ENCODE results near the gene CHRNB1.

CHRNB1 gene

DNA sequence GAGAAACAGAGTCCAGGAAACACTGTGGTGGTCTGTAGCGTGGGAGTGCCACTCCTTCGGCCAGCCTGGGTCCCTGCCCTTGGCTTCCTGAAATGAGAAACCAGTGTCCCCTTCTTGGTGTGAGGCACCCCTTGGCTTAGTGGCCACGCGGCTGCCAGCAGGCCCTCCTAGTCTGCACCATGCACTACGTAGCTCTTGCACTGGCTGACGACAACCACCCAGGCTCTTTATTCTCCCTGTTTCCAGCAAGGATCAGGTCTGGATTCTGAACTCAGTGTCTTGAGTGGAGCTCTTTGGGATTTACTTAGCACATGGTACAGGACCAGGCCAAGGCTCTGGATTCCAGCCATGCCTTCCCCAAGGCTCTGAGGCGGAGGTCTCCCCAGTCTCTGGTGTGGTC, 17.3 kb upstream of the CHRNB1 start:
- TF ChIP-seq ZNF19 (tag by site-specific recombination; IDR thresholded peaks at IDR 0.05; ENCODE audit: low read depth) (no peak), ELK4 (IDR thresholded peaks at IDR 0.05; ENCODE audit: borderline replicate concordance, low read depth, low read length) (no peak), ZNF274 (IDR thresholded peaks at IDR 0.05; ENCODE audit: low read length) (no peak), ZNF274 (tag by site-specific recombination; IDR thresholded peaks at IDR 0.05; ENCODE audit: borderline replicate concordance) (no peak), ZBTB1 (tag by site-specific recombination; IDR thresholded peaks at IDR 0.05) (no peak), ZNF311 (tag by site-specific recombination; IDR thresholded peaks at IDR 0.05; ENCODE audit: borderline replicate concordance) (no peak), OVOL3 (tag by site-specific recombination; IDR thresholded peaks at IDR 0.05) (no peak), ZNF449 (tag by site-specific recombination; IDR thresholded peaks at IDR 0.05) (no peak), ZNF792 (tag by site-specific recombination; IDR thresholded peaks at IDR 0.05) (no peak), ZNF701 (tag by site-specific recombination; IDR thresholded peaks at IDR 0.05) (no peak), ZNF664 (tag by site-specific recombination; IDR thresholded peaks at IDR 0.05) (no peak), ZNF10 (tag by site-specific recombination; IDR thresholded peaks at IDR 0.05) (no peak), ZNF146 (tag by site-specific recombination; IDR thresholded peaks at IDR 0.05) (no peak), ZNF324 (tag by site-specific recombination; IDR thresholded peaks at IDR 0.05) (no peak), ZBTB11 (tag by site-specific recombination; conservative IDR thresholded peaks at IDR 0.05; ENCODE audit: low read depth) (no peak), PBX3 (CRISPR knock-in tag; IDR thresholded peaks at IDR 0.05) (no peak)
- TF ChIP-seq, protein P1, sequence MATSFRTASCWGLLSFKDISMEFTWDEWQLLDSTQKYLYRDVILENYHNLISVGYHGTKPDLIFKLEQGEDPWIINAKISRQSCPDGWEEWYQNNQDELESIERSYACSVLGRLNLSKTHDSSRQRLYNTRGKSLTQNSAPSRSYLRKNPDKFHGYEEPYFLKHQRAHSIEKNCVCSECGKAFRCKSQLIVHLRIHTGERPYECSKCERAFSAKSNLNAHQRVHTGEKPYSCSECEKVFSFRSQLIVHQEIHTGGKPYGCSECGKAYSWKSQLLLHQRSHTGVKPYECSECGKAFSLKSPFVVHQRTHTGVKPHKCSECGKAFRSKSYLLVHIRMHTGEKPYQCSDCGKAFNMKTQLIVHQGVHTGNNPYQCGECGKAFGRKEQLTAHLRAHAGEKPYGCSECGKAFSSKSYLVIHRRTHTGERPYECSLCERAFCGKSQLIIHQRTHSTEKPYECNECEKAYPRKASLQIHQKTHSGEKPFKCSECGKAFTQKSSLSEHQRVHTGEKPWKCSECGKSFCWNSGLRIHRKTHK (tag by site-specific recombination; IDR thresholded peaks at IDR 0.05), result no peak
- TF ChIP-seq, protein P2, sequence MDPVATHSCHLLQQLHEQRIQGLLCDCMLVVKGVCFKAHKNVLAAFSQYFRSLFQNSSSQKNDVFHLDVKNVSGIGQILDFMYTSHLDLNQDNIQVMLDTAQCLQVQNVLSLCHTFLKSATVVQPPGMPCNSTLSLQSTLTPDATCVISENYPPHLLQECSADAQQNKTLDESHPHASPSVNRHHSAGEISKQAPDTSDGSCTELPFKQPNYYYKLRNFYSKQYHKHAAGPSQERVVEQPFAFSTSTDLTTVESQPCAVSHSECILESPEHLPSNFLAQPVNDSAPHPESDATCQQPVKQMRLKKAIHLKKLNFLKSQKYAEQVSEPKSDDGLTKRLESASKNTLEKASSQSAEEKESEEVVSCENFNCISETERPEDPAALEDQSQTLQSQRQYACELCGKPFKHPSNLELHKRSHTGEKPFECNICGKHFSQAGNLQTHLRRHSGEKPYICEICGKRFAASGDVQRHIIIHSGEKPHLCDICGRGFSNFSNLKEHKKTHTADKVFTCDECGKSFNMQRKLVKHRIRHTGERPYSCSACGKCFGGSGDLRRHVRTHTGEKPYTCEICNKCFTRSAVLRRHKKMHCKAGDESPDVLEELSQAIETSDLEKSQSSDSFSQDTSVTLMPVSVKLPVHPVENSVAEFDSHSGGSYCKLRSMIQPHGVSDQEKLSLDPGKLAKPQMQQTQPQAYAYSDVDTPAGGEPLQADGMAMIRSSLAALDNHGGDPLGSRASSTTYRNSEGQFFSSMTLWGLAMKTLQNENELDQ (tag by site-specific recombination; IDR thresholded peaks at IDR 0.05; ENCODE audit: low read depth), result no peak
- TF ChIP-seq, protein P3, sequence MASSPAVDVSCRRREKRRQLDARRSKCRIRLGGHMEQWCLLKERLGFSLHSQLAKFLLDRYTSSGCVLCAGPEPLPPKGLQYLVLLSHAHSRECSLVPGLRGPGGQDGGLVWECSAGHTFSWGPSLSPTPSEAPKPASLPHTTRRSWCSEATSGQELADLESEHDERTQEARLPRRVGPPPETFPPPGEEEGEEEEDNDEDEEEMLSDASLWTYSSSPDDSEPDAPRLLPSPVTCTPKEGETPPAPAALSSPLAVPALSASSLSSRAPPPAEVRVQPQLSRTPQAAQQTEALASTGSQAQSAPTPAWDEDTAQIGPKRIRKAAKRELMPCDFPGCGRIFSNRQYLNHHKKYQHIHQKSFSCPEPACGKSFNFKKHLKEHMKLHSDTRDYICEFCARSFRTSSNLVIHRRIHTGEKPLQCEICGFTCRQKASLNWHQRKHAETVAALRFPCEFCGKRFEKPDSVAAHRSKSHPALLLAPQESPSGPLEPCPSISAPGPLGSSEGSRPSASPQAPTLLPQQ (tag by site-specific recombination; IDR thresholded peaks at IDR 0.05), result no peak

More for the DNA sequence above, 17.3 kb upstream of the CHRNB1 start:
- ChIA-PET CTCF (no interaction called here), POLR2A (no interaction called here)
- H3K36me3 ChIP-seq (ENCODE audit: control insufficient read depth in 2 of 2, insufficient read depth in 1 of 2, low read length in 2 of 2), result no peaks in the 10 kb centered on the region
- no peak overlapping the region for H3K27ac ChIP-seq (ENCODE audit: extremely low read depth, low read depth, low read length)
- H3K4me1 ChIP-seq (ENCODE audit: control insufficient read depth, insufficient read depth, low read length), result no peaks in the 10 kb centered on the region
- no peaks in the 10 kb centered on the region for H3K9me3 ChIP-seq (ENCODE audit: control insufficient read depth, insufficient read depth, low read depth, low read length)
- no peak overlapping the region for H3K4me3 ChIP-seq (ENCODE audit: low read depth, low read length)
